Fibroblast of skin of scalp (primary cell): ENCODE data around the gene KLHL10.
A peak's percentile ranks its signal among the peaks of the same experiment; 100 is the strongest.
"Not testable (repeated sequence)": the region's sequence is repeated elsewhere in the genome, so short reads cannot be mapped to it uniquely, and the experiment has no call there.

Source experiments
- DNase-seq: peaks from one replicate; pipeline ENCODE4 v3.0.0-alpha.2; 2013

KLHL10 gene

DNA sequence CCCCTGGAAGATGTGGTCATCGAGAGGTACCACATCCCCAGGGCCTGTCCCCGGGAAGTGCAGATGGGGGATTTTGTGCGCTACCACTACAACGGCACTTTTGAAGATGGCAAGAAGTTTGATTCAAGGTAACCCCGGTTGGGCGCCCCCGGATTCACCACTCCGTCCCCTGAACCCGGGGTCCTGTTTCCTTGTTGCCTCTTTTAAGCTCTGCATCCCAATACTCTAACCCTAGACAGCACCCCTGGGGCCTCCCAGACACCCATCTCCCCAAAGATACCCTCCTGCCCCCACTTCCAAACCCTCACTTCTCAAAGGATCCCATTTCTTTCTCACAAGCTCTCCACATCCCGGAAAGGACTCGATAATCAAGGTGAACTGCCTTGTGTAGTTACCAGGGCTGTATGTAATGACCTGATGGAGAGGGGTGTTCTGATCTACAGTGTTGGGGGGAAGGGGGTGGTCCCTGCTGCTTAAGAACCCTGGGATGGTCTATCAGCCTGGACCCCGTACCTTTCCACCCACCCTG lies 24.4 kb upstream of the KLHL10 start:
- DNase-seq = no peak

DNA sequence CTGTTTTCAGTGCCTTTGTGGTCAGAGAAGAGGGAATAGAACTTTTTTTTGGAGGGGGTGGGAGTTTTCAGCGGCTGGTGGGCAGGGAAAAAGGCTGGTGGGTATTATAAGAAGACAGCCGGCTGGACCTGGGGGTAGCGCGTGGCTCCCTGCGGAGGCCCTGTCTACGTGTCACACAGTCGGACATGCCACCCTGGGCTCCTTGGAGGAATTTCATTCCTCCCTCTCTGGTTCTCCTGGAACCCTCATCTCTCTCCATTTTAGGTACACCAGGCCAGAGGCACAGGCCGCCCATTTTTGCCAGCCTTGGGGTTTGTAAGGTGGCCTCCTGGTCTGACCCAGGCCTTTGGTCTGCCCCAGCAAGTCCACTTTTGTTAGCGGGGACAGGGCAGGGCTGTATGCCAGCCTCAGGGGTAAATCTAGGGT lies 23.9 kb upstream of the KLHL10 start:
- DNase-seq = peak; percentile 42

DNA sequence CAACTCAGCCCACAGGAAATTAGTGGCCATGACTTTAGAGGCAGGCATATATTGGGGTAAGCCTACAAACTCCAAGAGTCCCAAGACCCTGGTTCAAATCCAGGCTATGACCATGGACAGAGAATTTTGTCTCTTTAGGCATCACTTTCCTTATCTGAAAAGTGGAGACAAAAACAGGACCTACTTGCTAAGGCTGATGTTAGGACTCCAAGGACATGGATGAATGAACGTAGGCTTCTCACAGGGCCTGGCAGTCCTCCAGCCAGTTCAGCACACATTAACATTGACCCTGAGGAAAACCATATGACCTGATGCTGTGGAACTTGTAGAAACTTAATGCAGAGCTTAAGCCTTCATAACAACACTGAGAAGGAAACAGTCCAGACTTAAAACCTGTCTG lies 23.4 kb upstream of the KLHL10 start:
- DNase-seq = no peak

DNA sequence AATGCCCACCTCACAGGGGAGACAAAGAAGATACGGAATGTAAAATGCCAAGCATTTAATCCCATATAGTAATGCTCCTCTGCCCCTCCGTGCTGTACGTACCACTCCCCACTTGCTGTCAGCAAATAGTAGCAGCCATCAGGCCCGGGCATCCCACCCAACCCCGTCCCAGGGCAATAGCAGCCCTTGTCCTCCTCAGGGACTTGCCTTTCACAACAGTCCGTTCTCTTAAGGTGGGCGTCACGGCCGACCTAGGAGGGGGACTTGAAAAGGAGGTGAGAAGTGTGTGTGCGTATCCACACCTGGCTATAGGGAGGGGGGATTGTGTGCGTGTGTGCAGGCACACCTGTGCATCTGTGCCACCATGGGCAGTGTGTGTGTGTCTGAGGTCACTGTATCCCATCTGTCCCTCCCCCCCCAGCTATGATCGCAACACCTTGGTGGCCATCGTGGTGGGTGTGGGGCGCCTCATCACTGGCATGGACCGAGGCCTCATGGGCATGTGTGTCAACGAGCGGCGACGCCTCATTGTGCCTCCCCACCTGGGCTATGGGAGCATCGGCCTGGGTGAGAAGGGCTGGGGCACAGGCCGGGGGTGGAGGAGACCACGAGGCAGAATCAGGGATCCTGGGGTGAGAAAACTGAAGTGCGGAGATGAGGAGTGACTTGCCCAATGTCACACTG lies 20.8 kb upstream of the KLHL10 start:
- no peak for DNase-seq

DNA sequence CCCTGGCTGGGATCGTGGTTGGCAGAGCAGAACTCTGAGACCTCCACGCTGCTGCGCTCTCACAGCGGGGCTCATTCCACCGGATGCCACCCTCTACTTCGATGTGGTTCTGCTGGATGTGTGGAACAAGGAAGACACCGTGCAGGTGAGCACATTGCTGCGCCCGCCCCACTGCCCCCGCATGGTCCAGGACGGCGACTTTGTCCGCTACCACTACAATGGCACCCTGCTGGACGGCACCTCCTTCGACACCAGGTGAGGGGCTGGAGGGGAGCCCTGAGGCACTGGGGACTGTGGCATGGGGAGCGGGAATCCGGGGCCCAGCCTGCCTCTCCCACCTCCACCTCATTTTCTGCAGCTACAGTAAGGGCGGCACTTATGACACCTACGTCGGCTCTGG lies 19.6 kb upstream of the KLHL10 start:
- DNase-seq = no peak

DNA sequence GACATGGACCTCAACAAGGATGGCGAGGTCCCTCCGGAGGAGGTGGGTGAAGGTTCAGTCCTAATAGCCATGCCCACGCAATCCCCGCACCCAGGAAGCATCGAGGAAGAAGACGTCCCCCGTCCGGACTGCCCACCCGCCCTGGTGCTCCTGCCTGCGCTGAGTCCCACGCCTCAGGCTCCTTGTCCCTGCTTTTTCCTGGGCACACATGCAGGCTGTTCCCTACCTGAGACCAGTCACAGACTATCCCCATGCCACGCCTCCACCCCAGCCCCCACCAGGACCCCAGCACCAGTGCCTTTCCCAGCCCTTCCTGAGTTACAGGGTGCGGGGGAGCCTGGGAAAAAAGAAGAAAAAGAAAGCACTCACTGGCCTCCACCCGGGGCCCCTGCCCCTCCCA lies 15.8 kb upstream of the KLHL10 start:
- DNase-seq = no peak

DNA sequence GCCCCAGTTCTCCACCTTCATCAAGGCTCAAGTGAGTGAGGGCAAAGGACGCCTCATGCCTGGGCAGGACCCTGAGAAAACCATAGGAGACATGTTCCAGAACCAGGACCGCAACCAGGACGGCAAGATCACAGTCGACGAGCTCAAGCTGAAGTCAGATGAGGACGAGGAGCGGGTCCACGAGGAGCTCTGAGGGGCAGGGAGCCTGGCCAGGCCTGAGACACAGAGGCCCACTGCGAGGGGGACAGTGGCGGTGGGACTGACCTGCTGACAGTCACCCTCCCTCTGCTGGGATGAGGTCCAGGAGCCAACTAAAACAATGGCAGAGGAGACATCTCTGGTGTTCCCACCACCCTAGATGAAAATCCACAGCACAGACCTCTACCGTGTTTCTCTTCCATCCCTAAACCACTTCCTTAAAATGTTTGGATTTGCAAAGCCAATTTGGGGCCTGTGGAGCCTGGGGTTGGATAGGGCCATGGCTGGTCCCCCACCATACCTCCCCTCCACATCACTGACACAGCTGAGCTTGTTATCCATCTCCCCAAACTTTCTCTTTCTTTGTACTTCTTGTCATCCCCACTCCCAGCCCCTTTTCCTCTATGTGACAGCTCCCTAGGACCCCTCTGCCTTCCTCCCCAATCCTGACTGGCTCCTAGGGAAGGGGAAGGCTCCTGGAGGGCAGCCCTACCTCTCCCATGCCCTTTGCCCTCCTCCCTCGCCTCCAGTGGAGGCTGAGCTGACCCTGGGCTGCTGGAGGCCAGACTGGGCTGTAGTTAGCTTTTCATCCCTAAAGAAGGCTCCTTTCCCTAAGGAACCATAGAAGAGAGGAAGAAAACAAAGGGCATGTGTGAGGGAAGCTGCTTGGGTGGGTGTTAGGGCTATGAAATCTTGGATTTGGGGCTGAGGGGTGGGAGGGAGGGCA lies 15.1 kb upstream of the KLHL10 start:
- DNase-seq = no peak

DNA sequence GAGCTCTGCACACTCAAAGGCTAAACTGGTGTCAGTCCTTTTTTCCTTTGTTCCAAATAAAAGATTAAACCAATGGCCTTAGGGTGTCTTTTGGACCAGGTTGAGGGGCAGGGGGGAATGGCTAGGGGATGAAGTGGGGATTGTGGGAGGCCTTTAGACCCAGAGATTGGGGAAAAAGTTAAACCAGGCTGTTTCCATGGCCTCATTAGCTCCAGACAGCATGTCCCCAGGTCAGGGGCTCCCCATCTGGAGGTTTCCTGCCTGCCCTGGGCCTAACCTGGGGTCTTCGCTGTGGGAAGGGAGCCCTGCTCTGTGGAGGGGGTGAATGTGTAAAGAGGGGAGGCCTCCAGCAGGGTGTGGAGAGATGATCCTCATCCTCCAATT lies 14.5 kb upstream of the KLHL10 start:
- no peak for DNase-seq

DNA sequence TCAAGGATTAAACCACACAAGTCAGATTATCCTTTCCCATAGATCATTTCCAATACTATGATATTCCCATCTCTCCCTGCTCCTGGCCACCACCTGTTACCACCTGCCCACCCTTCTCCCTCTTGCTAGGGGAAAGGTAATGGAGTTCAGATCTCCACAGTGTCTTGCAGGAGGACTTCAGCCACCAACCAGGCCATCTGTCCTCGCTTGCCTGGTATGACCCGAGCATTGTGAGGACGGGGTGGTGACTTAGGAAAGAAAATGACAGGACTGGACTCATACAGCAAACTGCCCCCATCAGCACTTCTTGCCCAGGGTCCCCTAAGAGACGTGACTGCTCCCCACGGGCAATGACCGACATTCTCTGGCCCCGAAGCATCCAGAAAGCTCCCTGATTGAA lies 14.0 kb upstream of the KLHL10 start:
- no peak for DNase-seq

DNA sequence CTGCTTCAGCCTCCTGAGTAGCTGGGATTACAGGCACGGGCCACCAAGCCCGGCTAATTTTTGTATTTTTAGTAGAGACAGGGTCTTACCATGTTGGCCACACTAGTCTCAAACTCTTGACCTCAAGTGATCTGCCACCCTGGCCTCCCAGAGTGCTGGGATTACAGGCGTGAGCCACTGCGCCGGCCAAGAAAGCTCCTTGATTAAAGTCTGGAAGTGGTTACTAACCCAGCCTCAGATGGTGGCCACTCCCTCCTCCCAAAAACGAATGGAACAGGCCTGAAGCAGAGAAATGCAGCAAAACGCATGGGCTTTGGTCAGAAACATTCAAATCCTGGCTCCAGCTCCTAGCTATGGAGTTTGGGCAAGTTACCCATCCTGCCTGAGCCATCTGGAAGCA lies 13.5 kb upstream of the KLHL10 start:
- DNase-seq = no peak

DNA sequence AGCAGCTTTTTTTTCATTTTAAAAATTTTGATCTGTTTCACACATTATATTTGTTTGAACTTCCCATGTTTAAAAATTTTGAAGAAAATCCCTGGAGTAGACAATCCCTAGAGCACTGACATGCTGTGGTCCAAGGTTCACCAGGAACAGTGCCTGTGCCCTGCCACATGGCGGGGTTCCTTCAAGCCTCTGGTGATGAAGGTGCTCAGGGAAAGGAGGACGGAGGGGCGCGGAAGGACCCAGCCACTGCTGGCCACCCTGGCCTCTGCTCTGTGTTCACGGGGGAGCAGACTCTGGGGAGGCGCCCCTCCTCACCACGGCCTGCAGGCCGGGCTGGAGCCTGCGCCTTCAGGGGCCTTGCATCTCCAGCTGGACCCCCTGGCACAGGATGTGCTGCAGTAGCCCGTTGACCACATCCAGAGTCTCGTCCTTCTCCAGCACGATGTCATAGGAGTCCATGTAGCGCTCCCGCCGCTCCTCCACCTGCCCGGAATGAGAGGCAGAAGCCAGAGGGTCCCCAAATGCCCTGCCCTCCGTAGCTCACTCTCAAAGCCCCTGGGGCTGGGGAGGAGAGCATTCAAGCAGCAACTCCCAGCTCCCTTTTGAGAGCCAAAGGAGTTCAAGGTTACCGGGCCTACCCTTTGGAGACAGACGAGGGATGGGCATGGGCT lies 12.3 kb upstream of the KLHL10 start:
- no peak for DNase-seq

DNA sequence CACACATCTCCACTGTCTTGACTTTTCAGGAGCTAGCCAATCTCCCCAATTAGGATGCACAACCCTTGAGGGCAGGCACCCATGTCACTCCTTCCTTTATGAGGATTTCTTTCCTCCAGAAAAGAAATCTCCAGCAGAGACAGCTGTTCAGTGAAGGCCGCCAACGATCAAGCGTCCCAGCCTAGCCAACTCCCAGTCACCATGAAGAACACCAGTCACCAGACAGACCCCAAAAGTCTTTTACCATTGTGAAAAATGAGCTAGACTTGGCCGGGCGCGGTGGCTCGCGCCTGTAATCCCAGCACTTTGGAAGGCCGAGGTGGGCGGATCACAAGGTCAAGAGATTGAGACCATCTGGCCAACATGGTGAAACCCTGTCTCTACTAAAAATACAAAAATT lies 7.7 kb upstream of the KLHL10 start:
- DNase-seq = not testable (repeated sequence)

DNA sequence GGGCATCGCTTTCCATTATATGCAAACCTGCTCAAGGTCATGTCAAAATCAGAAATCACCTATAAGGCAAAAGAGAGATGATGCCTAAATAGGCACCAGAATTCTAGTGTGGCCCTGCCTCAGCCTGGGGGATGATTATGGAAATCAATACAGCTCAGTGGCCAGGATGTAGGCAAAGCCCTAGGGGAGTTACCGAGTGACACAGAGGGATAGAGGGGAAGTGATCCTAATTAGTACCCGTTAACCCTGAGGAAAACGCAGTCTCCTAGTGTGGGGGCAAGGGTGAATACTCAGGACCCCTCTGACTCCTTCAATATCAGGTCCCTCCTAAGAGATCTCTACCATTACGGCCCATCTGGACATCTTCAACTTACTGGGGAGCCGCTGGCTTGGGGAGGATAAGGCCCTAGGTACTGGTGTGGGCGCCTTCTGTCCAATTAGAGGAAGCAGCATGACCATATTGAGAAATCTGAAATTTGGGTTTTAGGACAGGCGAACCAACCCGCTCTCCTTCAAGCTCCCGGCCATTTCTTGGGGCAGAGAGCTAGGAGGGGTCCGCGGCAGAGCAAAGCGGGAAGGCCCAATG lies 2.3 kb upstream of the KLHL10 start:
- no peak for DNase-seq

DNA sequence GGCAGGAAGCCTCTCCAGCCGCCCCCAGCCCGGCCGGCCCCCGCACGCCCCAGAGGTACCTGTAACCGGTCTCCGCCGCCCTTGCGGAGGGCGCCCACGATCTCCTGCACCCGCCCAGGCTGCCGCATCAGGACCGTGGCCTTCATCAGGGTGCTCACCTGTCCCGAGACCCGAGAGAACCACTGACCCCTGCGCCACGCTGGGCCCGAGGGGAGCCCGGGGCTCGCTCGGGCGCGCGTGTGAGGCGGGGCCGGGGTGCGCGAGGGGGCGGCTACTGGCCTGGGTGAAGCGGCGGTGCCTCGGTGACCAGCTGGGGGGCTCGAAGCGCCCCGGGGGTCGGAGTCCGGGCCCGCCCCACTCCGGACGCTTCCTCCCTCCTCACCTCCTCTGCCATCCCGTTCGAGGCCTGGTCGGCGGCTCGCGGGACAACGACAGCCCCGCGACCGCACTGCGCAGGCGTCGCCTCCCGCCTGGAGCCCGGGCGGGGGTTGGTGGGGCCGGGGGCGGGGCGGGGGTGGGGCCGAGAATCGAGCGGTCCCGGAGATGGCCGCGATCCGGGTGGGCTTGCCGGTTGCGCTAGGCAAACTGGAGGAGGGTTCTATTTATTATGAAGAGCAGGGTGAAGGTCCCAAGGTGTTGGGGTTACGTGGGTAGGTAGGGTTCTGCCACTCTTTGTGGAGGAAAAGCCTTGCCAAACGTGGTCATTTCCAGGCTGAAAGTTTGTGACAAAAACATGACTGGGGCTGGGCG lies 1.6 kb upstream of the KLHL10 start, which contains the start of gene NT5C3B:
TSS of gene NT5C3B (minus strand) at position 433 of the 750 bp plus-strand sequence. CDS start at position 394, 39 bp downstream.
- peak; percentile 65 for DNase-seq

DNA sequence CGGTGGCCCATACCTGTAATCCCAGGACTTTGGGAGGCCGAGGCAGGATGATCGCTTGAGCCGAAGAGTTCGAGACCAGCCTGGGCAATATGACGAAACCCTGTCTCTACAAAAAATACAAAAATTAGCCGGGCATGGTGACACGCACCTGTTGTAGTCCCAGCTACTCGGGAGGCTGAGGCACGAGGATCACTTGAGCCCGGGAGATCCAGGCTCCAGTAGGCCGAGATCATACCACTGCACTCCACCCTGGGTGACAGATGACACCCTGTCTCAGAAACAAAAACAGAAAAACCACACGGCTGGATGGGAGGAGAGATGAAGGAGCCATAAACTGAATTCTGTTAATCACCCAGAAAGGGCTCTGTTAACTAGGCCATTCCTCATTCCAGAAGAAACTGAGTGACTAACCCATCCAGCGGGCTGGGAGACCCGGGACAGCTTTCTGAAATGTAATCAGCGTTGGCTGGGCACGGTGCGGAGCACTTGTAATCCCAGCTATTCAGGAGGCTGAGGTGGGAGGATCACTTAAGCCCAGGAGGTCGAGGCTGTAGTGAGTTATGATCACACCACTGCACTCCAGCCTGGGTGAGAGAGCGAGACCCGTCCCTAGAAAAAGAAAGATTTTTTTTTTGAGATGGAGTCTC lies 952 bp upstream of the KLHL10 start:
- peak; percentile 26 for DNase-seq

DNA sequence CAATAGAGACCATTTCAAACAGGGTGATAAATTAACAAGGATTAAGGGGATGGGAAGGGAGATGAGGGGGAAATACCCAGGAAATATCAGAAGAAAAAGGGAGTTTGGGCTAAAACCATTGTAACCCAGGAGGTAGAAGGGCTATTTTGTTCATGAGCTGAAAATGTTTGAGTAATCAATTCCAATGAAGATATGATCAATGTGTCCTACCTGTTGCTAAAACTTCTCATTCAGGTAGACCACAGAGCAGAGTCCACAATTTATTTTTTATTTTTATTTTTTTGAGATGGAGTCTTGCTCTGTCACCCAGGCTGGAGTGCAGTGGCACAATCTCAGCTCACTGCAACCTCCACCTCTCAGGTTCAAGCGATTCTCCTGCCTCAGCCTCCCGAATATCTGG lies 1.8 kb downstream of the KLHL10 start:
- DNase-seq = not testable (repeated sequence)

DNA sequence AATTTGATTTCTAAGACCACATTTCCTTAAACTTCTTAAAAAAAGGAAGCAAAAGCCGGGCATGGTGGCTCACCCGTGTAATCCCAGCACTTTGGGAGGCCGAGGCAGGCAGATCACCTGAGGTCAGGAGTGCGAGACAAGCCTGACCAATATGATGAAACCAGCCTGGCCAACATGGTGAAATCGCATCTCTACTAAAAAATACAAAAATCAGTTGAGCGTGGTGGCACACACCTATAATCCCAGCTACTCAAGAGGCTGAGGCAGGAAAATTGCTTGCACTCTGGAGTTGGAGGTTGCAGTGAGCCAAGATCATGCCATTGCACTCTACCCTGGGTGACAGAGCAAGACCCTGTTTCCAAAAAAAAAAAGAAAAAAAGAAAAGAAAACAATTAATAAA lies 3.2 kb downstream of the KLHL10 start:
- not testable (repeated sequence) for DNase-seq

DNA sequence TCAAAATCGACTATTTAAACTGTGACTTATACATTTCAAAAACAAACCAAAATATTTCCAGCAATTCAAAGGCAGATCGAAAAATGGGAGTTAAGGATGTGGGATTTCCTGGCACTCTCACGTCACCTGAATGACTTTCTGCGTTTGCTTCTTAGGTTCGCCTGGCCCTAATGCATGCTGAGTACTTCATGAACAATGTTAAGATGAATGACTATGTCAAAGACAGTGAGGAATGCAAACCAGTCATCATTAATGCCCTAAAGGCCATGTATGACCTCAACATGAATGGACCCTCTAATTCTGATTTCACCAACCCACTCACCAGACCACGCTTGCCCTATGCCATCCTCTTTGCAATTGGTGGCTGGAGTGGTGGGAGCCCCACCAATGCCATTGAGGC lies 7.3 kb downstream of the KLHL10 start:
- DNase-seq = no peak

DNA sequence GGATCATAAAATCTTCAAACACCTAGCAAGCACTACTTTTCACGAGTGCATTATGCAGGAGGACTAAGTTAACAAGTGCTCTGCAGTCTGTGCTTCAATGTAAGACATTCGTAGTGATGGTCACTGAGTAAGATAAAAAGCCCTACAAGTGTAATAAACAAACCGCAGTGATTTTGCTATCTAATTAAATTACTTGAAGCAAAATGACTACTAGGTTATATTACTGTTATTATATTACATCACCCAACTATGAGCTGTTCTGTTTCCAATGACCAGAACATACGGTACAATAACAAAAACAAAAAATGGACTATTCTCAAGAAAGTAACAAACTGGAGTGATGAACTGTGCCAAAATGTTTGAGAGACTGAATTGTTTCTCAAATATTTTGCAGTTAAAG lies 11.2 kb downstream of the KLHL10 start:
- no peak for DNase-seq

DNA sequence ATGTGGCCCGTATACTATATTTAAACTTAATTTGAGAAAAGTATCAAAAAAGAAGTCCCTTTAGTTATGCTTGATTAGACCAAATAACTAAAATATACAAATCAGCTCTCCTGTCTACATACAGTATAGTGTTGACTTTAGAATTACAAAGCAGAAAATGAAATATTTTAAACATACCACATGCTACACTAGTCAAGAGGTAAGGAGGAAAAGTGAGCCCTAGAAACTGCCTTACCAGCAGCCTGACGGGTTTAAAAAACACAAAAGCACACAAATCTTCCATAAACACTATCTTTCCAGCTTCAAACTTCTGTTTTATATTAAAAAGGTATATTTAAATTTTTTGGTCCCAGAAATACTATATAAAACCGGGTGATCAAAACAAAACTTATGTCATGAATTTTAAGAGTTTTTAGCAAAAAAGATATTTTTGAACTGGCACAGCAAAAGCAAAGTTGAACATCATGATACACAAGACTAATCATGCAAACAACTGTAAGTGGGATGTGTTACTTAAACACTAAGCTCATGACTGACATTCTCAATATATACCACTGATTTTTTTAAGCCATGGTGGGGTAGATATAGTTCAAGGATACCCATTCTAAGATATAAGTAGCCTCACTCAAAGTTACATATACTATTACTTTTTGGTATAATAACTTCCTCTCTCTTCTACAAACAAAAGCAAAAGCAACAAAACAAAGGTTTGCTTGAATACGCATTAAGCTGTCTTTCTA lies 11.8 kb downstream of the KLHL10 start:
- DNase-seq = no peak

DNA sequence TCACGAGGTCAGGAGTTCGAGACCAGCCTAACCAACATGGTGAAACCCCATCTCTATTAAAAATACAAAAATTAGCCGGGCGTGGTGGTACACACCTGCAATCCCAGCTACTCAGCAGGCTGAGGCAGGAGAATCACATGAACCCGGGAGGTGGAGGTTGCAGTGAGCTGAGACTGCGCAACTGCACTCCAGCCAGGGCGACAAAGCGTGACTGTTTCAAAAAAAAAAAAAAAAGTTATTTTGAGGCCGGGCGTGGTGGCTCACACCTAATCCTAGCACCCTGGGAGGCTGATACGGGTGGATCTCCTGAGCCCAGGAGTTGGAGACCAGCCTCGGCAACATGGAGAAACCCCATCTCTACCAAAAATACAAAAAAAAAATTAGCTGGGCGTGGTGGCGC lies 13.8 kb downstream of the KLHL10 start:
- DNase-seq = not testable (repeated sequence)
